Measurements from ENCODE around the gene VWF.

The VWF gene

GRCh38 chr12:5927732-5928516, 196.5 kb downstream of the VWF start:
- DNase-seq (ENCODE audit: extremely low read depth, low read depth) = no peak
- TF ChIP-seq CTCF (IDR thresholded peaks at IDR 0.05; ENCODE audit: low read depth, low read length) = no peak

- DNase-seq (ENCODE audit: extremely low read depth, low read depth) = no peak
- no peak for TF ChIP-seq CTCF (IDR thresholded peaks at IDR 0.05; ENCODE audit: low read depth, low read length)
These were observed 198.8 kb downstream of the VWF start for GRCh38 chr12:5925646-5926045.

GRCh38 chr12:5924342-5924741, 200.1 kb downstream of the VWF start:
- TF ChIP-seq CTCF (IDR thresholded peaks at IDR 0.05; ENCODE audit: low read depth, low read length) = no peak
- DNase-seq (ENCODE audit: extremely low read depth, low read depth) = no peak

GRCh38 chr12:5923751-5924150, 200.7 kb downstream of the VWF start:
- no peak for DNase-seq (ENCODE audit: extremely low read depth, low read depth)
- TF ChIP-seq CTCF (IDR thresholded peaks at IDR 0.05; ENCODE audit: low read depth, low read length) = no peak

GRCh38 chr12:5923043-5923605, 201.3 kb downstream of the VWF start:
- DNase-seq (ENCODE audit: extremely low read depth, low read depth) = no peak
- no peak for TF ChIP-seq CTCF (IDR thresholded peaks at IDR 0.05; ENCODE audit: low read depth, low read length)

- no peak for DNase-seq (ENCODE audit: extremely low read depth, low read depth)
- TF ChIP-seq CTCF (IDR thresholded peaks at IDR 0.05; ENCODE audit: low read depth, low read length) = no peak
These were observed 202.2 kb downstream of the VWF start for GRCh38 chr12:5921966-5922899.

All from AG09319 (cell line).